ENCODE results near the gene LRFN4. TPM values are rescaled to one million over a fixed set of nuclear protein-coding genes. Genes with fewer than 3 reads are reported as not detected.

LRFN4 gene
- polyA plus RNA-seq, 1 donor from 2014 or later = 85.0 TPM

DNA sequence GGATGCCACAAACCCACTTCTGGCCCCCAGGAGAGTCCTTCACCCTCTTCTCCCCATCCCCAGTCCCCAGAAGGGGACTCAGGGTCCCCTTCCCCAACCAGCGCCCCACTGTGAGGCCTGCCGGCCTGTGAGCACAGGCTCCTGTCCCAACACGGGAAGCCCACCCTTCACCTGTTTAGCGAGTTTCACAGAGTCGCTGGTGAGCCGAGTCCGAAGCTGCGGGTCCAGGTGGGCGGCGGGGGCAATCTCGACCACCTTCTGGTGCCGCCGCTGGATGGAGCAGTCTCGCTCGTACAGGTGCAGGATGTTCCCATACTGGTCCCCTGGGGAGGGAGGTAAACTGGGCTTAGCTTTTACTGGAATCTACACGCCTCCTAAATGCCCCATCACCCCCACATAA, 13.3 kb downstream of the LRFN4 start:
- Histone ChIP-seq H3K79me2 (replicated peaks; ENCODE audit: insufficient read depth, low read length) (no peaks in the 10 kb centered on the region), H3K36me3 (ENCODE audit: insufficient read depth, low read length) (no peaks in the 10 kb centered on the region), H3F3A (ENCODE audit: insufficient read depth, low read length, poor library complexity, severe bottlenecking) (no peaks in the 10 kb centered on the region), H3K9me3 (ENCODE audit: low read length) (no peaks in the 10 kb centered on the region), H2AFZ (ENCODE audit: low read depth, low read length) (no peak overlapping the region), H3K27me3 (ENCODE audit: insufficient read depth, low read depth, low read length) (no peaks in the 10 kb centered on the region), H3K9ac (ENCODE audit: low read length) (no peak overlapping the region), H3K4me2 (ENCODE audit: low read length) (no peak overlapping the region), H3K27ac (ENCODE audit: low read length) (no peak overlapping the region), H4K20me1 (ENCODE audit: insufficient read depth) (no peaks in the 10 kb centered on the region), H3K4me3 (ENCODE audit: low read length) (no peak overlapping the region), H3K9me2 (ENCODE audit: insufficient read depth, low read length) (no peaks in the 10 kb centered on the region)
- no peak for TF ChIP-seq POLR2AphosphoS5 (IDR thresholded peaks at IDR 0.05)
- no peak for TF ChIP-seq EP300 (conservative IDR thresholded peaks at IDR 0.05; ENCODE audit: poor library complexity, severe bottlenecking)
- no peak for TF ChIP-seq EZH2 (IDR thresholded peaks at IDR 0.05; ENCODE audit: borderline replicate concordance, insufficient read depth, low read length, poor library complexity, severe bottlenecking)
- TF ChIP-seq MXI1 (conservative IDR thresholded peaks at IDR 0.05; ENCODE audit: poor library complexity, severe bottlenecking) = no peak
- TF ChIP-seq SMC3 (conservative IDR thresholded peaks at IDR 0.05; ENCODE audit: poor library complexity) = no peak
- no peak for TF ChIP-seq RAD21 (conservative IDR thresholded peaks at IDR 0.05)
- TF ChIP-seq TAF1 (IDR thresholded peaks at IDR 0.05; ENCODE audit: low read depth) = no peak
- TF ChIP-seq, protein P1, sequence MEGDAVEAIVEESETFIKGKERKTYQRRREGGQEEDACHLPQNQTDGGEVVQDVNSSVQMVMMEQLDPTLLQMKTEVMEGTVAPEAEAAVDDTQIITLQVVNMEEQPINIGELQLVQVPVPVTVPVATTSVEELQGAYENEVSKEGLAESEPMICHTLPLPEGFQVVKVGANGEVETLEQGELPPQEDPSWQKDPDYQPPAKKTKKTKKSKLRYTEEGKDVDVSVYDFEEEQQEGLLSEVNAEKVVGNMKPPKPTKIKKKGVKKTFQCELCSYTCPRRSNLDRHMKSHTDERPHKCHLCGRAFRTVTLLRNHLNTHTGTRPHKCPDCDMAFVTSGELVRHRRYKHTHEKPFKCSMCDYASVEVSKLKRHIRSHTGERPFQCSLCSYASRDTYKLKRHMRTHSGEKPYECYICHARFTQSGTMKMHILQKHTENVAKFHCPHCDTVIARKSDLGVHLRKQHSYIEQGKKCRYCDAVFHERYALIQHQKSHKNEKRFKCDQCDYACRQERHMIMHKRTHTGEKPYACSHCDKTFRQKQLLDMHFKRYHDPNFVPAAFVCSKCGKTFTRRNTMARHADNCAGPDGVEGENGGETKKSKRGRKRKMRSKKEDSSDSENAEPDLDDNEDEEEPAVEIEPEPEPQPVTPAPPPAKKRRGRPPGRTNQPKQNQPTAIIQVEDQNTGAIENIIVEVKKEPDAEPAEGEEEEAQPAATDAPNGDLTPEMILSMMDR (IDR thresholded peaks at IDR 0.05; ENCODE audit: poor library complexity, severe bottlenecking) = no peak
- TF ChIP-seq, protein P2, sequence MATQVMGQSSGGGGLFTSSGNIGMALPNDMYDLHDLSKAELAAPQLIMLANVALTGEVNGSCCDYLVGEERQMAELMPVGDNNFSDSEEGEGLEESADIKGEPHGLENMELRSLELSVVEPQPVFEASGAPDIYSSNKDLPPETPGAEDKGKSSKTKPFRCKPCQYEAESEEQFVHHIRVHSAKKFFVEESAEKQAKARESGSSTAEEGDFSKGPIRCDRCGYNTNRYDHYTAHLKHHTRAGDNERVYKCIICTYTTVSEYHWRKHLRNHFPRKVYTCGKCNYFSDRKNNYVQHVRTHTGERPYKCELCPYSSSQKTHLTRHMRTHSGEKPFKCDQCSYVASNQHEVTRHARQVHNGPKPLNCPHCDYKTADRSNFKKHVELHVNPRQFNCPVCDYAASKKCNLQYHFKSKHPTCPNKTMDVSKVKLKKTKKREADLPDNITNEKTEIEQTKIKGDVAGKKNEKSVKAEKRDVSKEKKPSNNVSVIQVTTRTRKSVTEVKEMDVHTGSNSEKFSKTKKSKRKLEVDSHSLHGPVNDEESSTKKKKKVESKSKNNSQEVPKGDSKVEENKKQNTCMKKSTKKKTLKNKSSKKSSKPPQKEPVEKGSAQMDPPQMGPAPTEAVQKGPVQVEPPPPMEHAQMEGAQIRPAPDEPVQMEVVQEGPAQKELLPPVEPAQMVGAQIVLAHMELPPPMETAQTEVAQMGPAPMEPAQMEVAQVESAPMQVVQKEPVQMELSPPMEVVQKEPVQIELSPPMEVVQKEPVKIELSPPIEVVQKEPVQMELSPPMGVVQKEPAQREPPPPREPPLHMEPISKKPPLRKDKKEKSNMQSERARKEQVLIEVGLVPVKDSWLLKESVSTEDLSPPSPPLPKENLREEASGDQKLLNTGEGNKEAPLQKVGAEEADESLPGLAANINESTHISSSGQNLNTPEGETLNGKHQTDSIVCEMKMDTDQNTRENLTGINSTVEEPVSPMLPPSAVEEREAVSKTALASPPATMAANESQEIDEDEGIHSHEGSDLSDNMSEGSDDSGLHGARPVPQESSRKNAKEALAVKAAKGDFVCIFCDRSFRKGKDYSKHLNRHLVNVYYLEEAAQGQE (IDR thresholded peaks at IDR 0.05; ENCODE audit: borderline replicate concordance) = no peak

DNA sequence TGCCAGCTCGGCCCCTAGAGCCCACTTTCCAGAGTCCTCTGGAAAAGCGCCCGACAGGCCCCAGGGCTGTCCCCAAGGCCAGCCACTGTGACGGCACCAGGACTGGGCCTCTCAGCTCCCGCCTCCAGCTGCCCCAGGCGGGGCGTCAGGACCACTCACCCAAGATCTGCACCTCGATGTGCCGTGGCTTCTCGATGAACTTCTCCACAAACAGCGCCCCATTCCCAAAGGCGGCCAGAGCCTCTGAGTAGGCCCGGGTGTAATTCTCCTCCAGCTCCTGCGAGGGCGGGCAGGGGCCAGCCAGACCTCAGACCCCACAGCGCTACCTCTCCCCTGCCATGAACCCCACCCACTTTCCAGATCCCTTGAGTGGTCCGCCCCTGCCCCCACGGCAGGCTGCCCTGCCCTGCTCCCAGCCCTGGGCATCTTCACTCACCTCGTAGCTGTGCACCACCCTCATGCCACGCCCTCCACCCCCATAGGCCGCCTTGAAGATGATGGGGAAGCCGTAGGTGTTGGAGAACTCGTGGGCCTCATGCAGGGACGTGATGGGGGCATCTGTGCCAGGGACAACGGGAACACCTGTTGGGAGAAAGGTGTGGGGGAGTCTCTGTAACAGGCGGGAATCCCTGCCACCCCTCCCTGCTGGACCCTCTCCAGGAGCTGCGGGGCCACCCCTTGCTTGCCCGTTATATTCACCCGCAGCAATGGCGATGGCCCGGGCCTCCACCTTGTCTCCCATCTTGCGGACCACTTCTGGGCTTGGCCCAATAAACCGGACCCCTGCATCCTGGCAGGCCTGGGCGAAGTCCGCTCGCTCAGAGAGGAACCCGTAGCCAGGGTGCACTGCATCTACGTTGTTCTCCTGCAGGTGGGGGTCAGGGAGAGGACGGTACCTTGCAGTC, 14.0 kb downstream of the LRFN4 start:
- Histone ChIP-seq H3K27ac (ENCODE audit: low read length) (no peak overlapping the region), H3K4me2 (ENCODE audit: low read length) (no peak overlapping the region), H3F3A (ENCODE audit: insufficient read depth, low read length, poor library complexity, severe bottlenecking) (no peaks in the 10 kb centered on the region), H3K79me2 (replicated peaks; ENCODE audit: insufficient read depth, low read length) (no peaks in the 10 kb centered on the region), H2AFZ (ENCODE audit: low read depth, low read length) (no peak overlapping the region), H3K4me3 (ENCODE audit: low read length) (no peak overlapping the region), H3K36me3 (ENCODE audit: insufficient read depth, low read length) (no peaks in the 10 kb centered on the region), H3K9ac (ENCODE audit: low read length) (no peak overlapping the region), H3K27me3 (ENCODE audit: insufficient read depth, low read depth, low read length) (no peaks in the 10 kb centered on the region), H3K9me3 (ENCODE audit: low read length) (no peaks in the 10 kb centered on the region), H3K9me2 (ENCODE audit: insufficient read depth, low read length) (no peaks in the 10 kb centered on the region), H4K20me1 (ENCODE audit: insufficient read depth) (no peaks in the 10 kb centered on the region)
- TF ChIP-seq MXI1 (conservative IDR thresholded peaks at IDR 0.05; ENCODE audit: poor library complexity, severe bottlenecking) = no peak
- no peak for TF ChIP-seq EP300 (conservative IDR thresholded peaks at IDR 0.05; ENCODE audit: poor library complexity, severe bottlenecking)
- TF ChIP-seq RAD21 (conservative IDR thresholded peaks at IDR 0.05) = no peak
- TF ChIP-seq, protein P1 (IDR thresholded peaks at IDR 0.05; ENCODE audit: poor library complexity, severe bottlenecking) = no peak
- TF ChIP-seq TAF1 (IDR thresholded peaks at IDR 0.05; ENCODE audit: low read depth) = no peak
- TF ChIP-seq SMC3 (conservative IDR thresholded peaks at IDR 0.05; ENCODE audit: poor library complexity) = no peak
- TF ChIP-seq POLR2AphosphoS5 (IDR thresholded peaks at IDR 0.05) = no peak
- no peak for TF ChIP-seq EZH2 (IDR thresholded peaks at IDR 0.05; ENCODE audit: borderline replicate concordance, insufficient read depth, low read length, poor library complexity, severe bottlenecking)
- TF ChIP-seq, protein P2 (IDR thresholded peaks at IDR 0.05; ENCODE audit: borderline replicate concordance) = no peak

Data from neural cell (in vitro differentiated cells).